Fibroblast of mammary gland (primary cell): ENCODE measurements around the gene PRRX2.

Experiments used
- DNase-seq: peaks from one replicate; pipeline ENCODE4 v3.0.0-alpha.2; 2010; ENCODE audit warnings: low read depth
- H3K4me3 ChIP-seq: 2 replicates; pipeline ENCODE4 v1.5.1; 2011; ENCODE audit warnings: low read depth, mild to moderate bottlenecking, low read length, moderate library complexity; ENCODE audit not compliant: control insufficient read depth
- CTCF ChIP-seq: conservative IDR thresholded peaks from 2 replicates; pipeline ENCODE4 v1.5.1; 2011; ENCODE audit warnings: low read depth, low read length, inconsistent platforms; ENCODE audit not compliant: control insufficient read depth, insufficient read depth

The PRRX2 gene

GRCh38 chr9:129694243-129694646, 28.8 kb downstream of the PRRX2 start:
- no peak overlapping the region for H3K4me3 ChIP-seq
- TF ChIP-seq CTCF = no peak
- no peak for DNase-seq

GRCh38 chr9:129695870-129696269, 30.4 kb downstream of the PRRX2 start:
- no peak overlapping the region for H3K4me3 ChIP-seq
- no peak for DNase-seq
- TF ChIP-seq CTCF = no peak

DNA sequence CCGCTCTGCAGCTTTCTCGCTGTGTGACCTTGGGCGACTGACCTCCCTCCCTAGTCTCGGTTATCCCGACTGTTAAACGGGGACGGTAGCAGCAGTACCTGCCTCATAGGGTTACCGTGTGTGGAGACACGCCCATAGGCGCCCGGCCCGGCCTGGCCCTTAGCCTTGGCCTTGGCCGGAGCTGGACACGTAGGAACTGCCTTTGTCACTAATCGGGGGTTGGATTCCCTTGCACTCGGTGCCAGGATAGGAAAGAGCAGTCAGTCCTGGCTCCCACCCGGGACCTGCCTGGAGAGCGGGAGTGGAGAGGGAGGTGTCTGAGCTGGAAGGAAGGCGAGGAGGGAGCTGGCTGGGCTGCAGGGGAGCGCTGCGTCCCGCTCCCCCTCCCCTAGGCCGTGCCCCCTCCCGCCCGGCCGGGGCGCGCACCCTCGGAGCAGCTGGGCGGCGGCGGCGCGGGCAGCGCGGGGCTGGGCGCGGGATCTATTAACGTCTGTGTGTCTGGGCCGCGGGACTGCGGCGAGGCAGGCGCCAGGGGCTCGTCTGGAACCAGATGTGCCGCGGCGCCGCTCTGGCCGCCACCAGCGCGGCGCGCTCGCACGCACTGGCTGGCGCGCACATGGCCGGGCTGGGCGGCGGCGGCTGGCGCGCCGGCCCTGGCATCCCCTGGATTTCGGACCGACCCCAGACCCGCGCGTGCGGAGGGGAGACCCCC, 31.7 kb downstream of the PRRX2 start:
- peak; percentile 82 for DNase-seq
- peak overlapping the region; percentile 29 for H3K4me3 ChIP-seq

GRCh38 chr9:129697656-129698253, 32.3 kb downstream of the PRRX2 start:
- H3K4me3 ChIP-seq = peak overlapping the region; percentile 29
- peak; percentile 92 for DNase-seq
- TF ChIP-seq CTCF = no peak

More for the DNA sequence above, 31.7 kb downstream of the PRRX2 start:
- no peak for TF ChIP-seq CTCF

GRCh38 chr9:129698254-129698757, 32.9 kb downstream of the PRRX2 start:
- peak overlapping the region; percentile 44 for H3K4me3 ChIP-seq
- no peak for TF ChIP-seq CTCF
- DNase-seq = peak; percentile 98

DNA sequence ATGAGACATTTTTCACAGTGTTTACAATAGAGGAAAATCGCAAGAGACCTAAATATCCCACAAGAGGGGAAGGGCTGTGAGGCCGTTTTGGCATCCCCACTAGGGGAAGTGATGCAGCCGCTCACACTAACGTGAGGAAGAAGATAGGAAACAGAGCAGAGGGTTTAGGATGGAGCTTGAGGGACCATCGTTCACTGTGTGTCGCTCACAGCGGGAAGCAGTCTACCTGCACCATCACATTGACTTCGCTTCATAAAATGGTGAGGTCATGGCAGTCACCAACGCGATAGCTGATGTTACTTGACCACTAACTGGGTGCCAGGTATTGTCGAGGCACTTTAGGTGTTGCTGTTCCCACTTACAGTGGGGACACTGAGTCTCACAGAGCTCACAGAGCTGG, 35.6 kb downstream of the PRRX2 start:
- DNase-seq = no peak
- TF ChIP-seq CTCF = no peak
- no peak overlapping the region for H3K4me3 ChIP-seq

- H3K4me3 ChIP-seq = no peak overlapping the region
- DNase-seq = no peak
- no peak for TF ChIP-seq CTCF
These were observed 36.1 kb downstream of the PRRX2 start for GRCh38 chr9:129701549-129701948.
